Ramos (cell line): ENCODE measurements around the gene UBL5.

Source experiments
- in situ Hi-C: fragments of 300-500 bp; cut with MboI; formaldehyde crosslinking; loops from one replicate; pipeline ENCODE4 v1.14.3; 2022; ENCODE audit warnings: low sequenced_read_pairs; ENCODE audit not compliant: unreplicated experiment

The UBL5 gene

GRCh38 chr19:9875796-9876195, 48.1 kb downstream of the UBL5 start:
- in situ Hi-C loops = no loop called here

- in situ Hi-C loops = no loop called here
Observed at GRCh38 chr19:9877780-9878510, 50.2 kb downstream of the UBL5 start.

GRCh38 chr19:9878511-9879196, 50.9 kb downstream of the UBL5 start:
- in situ Hi-C loops = no loop called here
